Colonic mucosa (tissue), 4 donors: Measurements from ENCODE around the gene ATXN3L. TPM values are rescaled to one million over a fixed set of nuclear protein-coding genes. Genes with fewer than 3 reads are reported as not detected.

Source experiments
- DNase-seq: peaks from one replicate; pipeline ENCODE4 v3.0.0-alpha.2; 2020
- H3K27ac ChIP-seq: fragments of 200-600 bp; one replicate; pipeline ENCODE4 v1.8.0; 2021
- H3K27me3 ChIP-seq: fragments of 200-600 bp; one replicate; pipeline ENCODE4 v1.8.0; 2021
- H3K36me3 ChIP-seq: fragments of 200-600 bp; one replicate; pipeline ENCODE4 v1.8.0; 2021
- H3K4me1 ChIP-seq: fragments of 200-600 bp; one replicate; pipeline ENCODE4 v1.8.0; 2021; ENCODE audit warnings: mild to moderate bottlenecking
- H3K4me3 ChIP-seq: fragments of 200-600 bp; one replicate; pipeline ENCODE4 v1.8.0; 2021
- H3K9ac ChIP-seq, 2 donors: one replicate each; pipeline ENCODE4 v1.7.0; 2013; ENCODE audit warnings: control low read depth in 2 of 2, low read depth in 2 of 2, low read length in 2 of 2
- H3K9me3 ChIP-seq: fragments of 200-600 bp; one replicate; pipeline ENCODE4 v1.8.0; 2021
- CTCF ChIP-seq: fragments of 200-600 bp; IDR thresholded peaks from one replicate; pipeline ENCODE4 v1.8.0; 2022; ENCODE audit warnings: antibody characterized with exemption, mild to moderate bottlenecking
- intact Hi-C: fragments of 100-400 bp; cut with DNase I; formaldehyde crosslinking; loops from one replicate; pipeline ENCODE4 v1.14.1; 2022
- total RNA-seq, 2 donors: library from RNA; stranded (reverse); fragmentation: NEBNext Ultra II Directional in 1 of 2; extraction: Animal tissue kit (Norgen Biotek cat#: 25700) in 1 of 2; gene quantifications; one replicate each; pipeline ENCODE4 v1.2.1, GENCODE V29; 2021
- donor health status: healthy.
- donor health status: DM: no; HTN: no; CAD: no.
- donor health status: DM: no; HTN: no; CAD: no.

ATXN3L gene
- total RNA-seq, 2 donors from 2014 or later, result not detected

GRCh38 chrX:13364230-13364857 lies 44.5 kb upstream of the ATXN3L start:
- Histone ChIP-seq H3K36me3 (no peaks in the 10 kb centered on the region), H3K4me1 (no peaks in the 10 kb centered on the region), H3K27me3 (no peaks in the 10 kb centered on the region), H3K27ac (no peak overlapping the region), H3K9me3 (no peaks in the 10 kb centered on the region), H3K4me3 (no peak overlapping the region), H3K9ac (no peak overlapping the region)
- no peak for TF ChIP-seq CTCF
- no peak for DNase-seq
- intact Hi-C loops, result no loop called here

- no peak for DNase-seq
- Histone ChIP-seq H3K4me1 (no peaks in the 10 kb centered on the region), H3K27me3 (no peaks in the 10 kb centered on the region), H3K27ac (no peak overlapping the region), H3K9me3 (no peaks in the 10 kb centered on the region), H3K4me3 (no peak overlapping the region), H3K9ac (no peak overlapping the region), H3K36me3 (no peaks in the 10 kb centered on the region)
- no peak for TF ChIP-seq CTCF
- intact Hi-C loops, result no loop called here
Measured at GRCh38 chrX:13360146-13360545, 40.3 kb upstream of the ATXN3L start.

GRCh38 chrX:13357925-13358324 lies 38.1 kb upstream of the ATXN3L start:
- intact Hi-C loops, result no loop called here
- no peak overlapping the region for H3K27ac ChIP-seq
- no peak for TF ChIP-seq CTCF
- no peaks in the 10 kb centered on the region for H3K36me3 ChIP-seq
- H3K9ac ChIP-seq, result no peak overlapping the region
- no peak overlapping the region for H3K4me3 ChIP-seq
- no peak for DNase-seq
- H3K27me3 ChIP-seq, result no peaks in the 10 kb centered on the region
- no peaks in the 10 kb centered on the region for H3K9me3 ChIP-seq
- H3K4me1 ChIP-seq, result no peaks in the 10 kb centered on the region

GRCh38 chrX:13346646-13347045 lies 26.8 kb upstream of the ATXN3L start:
- H3K27ac ChIP-seq, result peak overlapping the region; percentile 32
- no peak overlapping the region for H3K4me3 ChIP-seq
- no peaks in the 10 kb centered on the region for H3K27me3 ChIP-seq
- DNase-seq, result no peak
- no peaks in the 10 kb centered on the region for H3K36me3 ChIP-seq
- TF ChIP-seq CTCF, result no peak
- H3K9me3 ChIP-seq, result no peaks in the 10 kb centered on the region
- no peaks in the 10 kb centered on the region for H3K4me1 ChIP-seq
- H3K9ac ChIP-seq, result no peak overlapping the region
- intact Hi-C loops, result no loop called here

GRCh38 chrX:13345438-13345837 lies 25.6 kb upstream of the ATXN3L start:
- TF ChIP-seq CTCF, result no peak
- no peaks in the 10 kb centered on the region for H3K4me1 ChIP-seq

More at GRCh38 chrX:13345438-13345837, 25.6 kb upstream of the ATXN3L start:
- H3K9ac ChIP-seq, result no peak overlapping the region
- DNase-seq, result no peak
- intact Hi-C loops, result no loop called here
- no peak overlapping the region for H3K4me3 ChIP-seq
- H3K27ac ChIP-seq, result no peak overlapping the region
- no peaks in the 10 kb centered on the region for H3K36me3 ChIP-seq
- no peaks in the 10 kb centered on the region for H3K27me3 ChIP-seq
- H3K9me3 ChIP-seq, result no peaks in the 10 kb centered on the region
